Middle frontal gyrus (tissue), 1 donor: Measurements from ENCODE around the gene OCA2.
"Not testable (repeated sequence)": the region's sequence is repeated elsewhere in the genome, so short reads cannot be mapped to it uniquely, and the experiment has no call there.

ENCODE experiments used
- DNase-seq: peaks from one replicate; pipeline ENCODE4 v3.0.0-alpha.2; 2015; ENCODE audit warnings: low spot score; ENCODE audit errors: extremely low spot score

Gene OCA2

DNA sequence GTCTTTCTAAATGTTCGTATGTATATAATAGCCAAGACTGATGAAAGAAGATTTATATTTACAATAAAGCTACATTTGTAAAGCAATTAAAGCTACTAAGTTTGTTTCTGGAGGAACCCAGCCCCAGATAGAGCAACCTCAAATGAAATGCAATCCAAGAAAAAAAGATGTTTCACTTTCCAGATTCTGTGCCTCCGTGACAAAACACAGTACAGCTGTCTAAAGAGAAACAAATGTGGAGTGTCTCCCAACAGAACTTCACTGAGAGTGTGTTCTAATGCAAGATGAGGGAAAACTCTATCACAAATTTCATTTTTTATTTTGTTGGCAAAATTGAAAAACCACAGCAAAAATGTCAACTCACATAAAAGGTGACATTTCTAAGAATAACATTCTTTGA lies 317.0 kb downstream of the OCA2 start:
- no peak for DNase-seq

DNA sequence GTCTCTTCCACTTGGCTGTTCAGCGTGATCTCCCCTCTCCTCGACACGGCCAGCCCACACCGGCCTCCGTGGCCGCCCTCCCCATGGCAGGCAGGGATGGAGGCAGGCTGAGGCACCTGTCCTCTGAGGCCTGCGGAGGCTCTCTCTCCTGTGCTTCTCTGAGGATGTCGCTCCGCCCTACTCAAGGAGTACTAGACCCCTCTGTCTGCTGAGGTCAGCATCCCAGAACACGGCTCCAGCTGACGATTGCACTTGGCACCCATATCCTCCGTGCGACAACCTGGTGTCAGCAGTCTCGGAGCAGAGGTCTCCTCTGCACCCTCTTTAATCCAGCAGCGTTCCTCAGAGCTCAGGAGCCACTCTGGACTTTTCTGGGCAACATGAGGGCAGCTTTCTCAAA lies 322.6 kb downstream of the OCA2 start:
- no peak for DNase-seq

DNA sequence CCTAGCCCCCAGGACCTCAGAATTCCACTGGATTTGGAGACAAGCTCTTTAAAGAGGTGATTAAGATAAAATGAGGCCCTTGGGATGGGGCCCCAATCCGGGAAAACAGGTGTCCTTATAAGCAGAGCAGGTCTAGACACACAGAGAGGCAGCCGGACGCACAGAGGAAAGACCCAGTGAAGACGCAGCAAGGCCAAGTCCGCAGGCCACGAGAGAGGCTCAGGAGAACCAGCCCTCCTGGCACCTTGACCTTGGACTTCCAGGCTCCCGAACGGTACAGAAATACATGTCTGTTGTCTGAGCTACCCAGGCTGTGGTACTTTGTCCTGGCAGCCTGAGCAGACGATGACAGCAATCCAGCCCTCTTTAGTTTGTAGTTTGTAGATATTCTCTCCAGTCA lies 324.5 kb downstream of the OCA2 start:
- DNase-seq = no peak

DNA sequence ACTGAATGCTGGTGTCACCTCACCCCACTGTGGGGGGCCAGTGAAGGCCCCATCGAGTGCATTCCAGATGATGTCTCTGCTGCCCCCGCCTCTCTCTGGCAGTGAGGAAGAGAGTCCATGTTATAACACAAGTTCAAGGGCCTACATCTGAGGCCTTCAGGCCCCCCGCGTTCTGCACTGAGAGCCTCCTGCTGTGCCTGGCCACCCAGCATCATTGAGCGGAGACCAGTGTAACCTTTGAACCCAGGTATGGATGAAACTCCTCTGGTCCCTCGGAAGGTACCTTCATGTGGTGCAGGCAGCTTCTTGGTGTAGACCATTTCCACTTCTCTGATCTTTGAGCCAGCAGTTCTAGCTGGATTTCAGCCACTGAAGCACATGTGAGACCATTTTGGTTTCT lies 324.9 kb downstream of the OCA2 start:
- no peak for DNase-seq

GRCh38 chr15:27771892-27772291 lies 327.2 kb downstream of the OCA2 start:
- DNase-seq = no peak

DNA sequence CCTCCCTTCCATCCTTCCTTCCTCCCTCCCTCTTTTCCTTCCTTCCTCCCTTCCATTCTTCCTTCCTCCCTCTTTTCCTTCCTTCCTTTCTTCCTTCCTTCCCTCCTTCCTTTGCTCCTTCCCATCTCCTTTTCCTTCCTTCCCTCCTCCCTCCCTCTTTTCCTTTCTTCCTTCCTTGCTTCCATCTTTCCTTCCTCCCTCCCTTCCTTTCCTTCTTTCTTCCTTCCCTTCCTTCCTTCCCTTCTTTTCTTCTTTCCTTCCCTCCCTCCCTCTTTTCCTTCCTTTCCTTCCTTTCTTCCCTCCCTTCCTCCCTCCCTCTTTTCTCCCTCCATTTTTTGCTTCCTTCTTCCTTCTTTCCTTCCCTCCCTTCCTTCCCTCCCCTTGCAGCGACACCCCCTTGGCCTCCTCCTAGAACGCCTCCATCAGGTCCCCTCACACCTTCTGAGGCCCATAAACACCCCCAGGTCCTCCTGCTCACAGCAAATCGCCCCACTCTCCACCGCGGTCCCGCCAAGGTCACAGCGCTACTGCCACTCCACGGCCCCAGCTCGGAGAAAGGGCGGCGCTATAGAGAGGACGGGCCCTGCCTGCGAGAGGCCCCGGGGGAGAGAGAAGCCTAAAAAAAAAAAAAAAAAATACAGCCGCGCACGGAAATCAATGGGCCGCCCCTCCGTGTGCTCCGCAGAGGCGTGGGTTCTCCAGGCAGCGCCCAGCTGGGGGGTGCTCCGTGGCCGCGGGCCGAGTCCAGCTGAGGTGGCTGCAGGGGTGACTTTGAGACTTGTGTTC lies 328.2 kb downstream of the OCA2 start:
- no peak for DNase-seq

- DNase-seq = no peak
Measured at GRCh38 chr15:27770086-27770607, 329.0 kb downstream of the OCA2 start.

GRCh38 chr15:27769652-27770051 lies 329.5 kb downstream of the OCA2 start:
- DNase-seq = no peak

GRCh38 chr15:27768732-27769475 lies 330.2 kb downstream of the OCA2 start:
- no peak for DNase-seq

DNA sequence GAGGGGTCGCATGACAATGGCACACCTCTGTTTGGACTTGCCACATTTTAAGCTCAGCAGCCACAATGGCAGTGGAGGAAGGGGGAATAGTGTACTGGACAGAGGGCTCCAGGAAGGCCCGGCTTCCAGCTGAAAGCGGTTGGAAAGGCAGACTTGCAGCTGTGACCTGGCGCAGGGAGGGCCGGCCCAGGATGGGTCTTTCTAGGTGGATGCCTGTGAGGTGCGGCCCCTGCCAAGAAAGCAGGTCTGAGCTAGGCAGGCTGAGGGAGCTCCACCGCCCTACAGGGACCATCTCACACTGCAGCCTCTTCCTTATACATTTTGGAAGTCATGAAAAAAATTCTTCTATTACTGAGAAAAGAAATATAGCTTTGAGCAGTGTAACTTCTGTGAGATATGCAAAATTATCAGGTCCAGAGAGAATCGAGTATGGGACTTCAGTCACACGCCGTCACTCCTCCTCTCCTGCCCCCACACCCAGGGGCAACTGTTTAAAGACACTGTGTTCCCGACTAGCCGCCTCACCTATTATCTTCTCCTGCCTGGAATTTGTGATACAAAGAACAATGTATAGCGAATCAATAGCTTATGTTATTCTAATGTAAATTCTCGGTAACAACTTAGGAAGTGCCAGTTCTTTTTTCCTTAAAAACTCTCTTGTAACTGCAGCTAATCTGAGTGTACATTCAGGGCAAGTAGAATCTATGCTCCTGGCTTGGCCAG lies 331.0 kb downstream of the OCA2 start:
- DNase-seq = no peak

- DNase-seq = not testable (repeated sequence)
Measured at GRCh38 chr15:27767430-27767829, 331.7 kb downstream of the OCA2 start.

DNA sequence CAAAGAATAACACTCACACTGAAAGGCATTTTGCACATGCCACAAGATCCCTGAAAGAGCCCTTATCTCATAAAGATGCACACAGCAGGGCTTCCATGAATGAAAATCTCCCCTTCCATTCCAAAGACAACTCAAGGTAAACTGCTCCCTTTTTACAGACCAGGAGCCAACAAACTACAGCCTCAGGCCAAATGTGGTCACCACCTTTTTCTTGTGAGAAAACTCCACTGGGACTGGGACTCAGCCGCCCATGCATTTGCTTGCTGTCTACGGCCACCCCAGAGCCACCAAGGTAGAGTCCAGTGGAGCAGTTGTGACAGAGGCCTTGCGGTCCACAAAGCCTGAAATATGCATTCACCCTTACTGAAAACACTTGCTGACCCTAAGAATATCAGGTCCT lies 334.8 kb downstream of the OCA2 start:
- DNase-seq = no peak

DNA sequence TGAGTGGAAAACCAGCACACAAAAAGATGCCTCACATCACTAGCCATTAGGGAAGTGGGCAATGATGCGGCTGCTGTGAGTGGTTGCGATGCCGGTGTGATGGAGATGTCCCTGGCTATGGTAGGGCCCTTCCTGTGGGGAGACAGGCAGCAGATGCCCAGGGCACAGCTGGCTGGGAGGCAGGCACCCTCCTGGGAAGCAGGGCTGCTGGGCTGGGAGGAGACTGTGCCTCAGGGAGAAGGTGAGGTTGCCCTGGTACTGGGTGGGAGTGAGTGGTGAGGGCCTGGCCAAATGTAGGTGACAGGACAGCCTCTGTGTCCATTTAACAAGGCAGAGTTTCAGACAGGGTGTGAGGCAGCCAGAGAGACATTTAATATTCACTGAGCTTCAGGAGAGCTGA lies 335.6 kb downstream of the OCA2 start:
- no peak for DNase-seq

- DNase-seq = no peak
Measured at GRCh38 chr15:27762471-27762870, 336.6 kb downstream of the OCA2 start.

- no peak for DNase-seq
Measured at GRCh38 chr15:27757052-27757451, 342.1 kb downstream of the OCA2 start.

- DNase-seq = no peak
Measured at GRCh38 chr15:27752691-27753090, 346.4 kb downstream of the OCA2 start.

DNA sequence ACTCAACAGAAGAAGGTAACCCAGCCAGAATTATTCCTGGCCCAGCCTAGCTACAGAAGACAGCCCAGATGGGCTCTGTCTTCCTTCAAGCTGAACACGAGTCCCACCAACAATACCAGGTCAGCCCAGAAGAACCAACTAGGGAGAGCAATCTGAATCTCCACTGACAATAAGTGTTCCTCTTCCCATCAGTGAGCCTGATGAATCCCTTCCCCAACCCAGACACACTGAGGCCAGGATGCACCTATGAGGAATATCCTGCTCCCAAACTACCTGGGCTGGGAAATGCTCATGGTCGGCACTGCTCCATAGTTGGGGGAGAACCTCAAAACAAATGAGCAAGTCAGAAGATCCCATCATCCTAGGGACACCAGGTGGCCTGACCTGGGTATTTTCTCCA lies 351.1 kb downstream of the OCA2 start:
- DNase-seq = no peak

GRCh38 chr15:27746401-27746955 lies 352.6 kb downstream of the OCA2 start:
- no peak for DNase-seq

- DNase-seq = no peak
Measured at GRCh38 chr15:27744641-27745040, 354.5 kb downstream of the OCA2 start.

- no peak for DNase-seq
Measured at GRCh38 chr15:27743638-27744037, 355.5 kb downstream of the OCA2 start.

- no peak for DNase-seq
Measured at GRCh38 chr15:27742751-27743477, 356.2 kb downstream of the OCA2 start.
